Skin of body (tissue), 2 donors: ENCODE results near the gene GIT1. TPM values are rescaled to one million over a fixed set of nuclear protein-coding genes. Genes with fewer than 3 reads are reported as not detected.
"Not testable (repeated sequence)": the region's sequence is repeated elsewhere in the genome, so short reads cannot be mapped to it uniquely, and the experiment has no call there.

Experiments
- DNase-seq: peaks from one replicate; lab custom pipeline; 2025; lab: John Stamatoyannopoulos, UW
- total RNA-seq: library from RNA; depleted of rRNA; stranded (reverse); fragments of >200 nt; gene quantifications from one replicate; pipeline ENCODE4 v1.2.3, GENCODE V29; 2014

The GIT1 gene
- total RNA-seq, 1 donor from 2014 or later: 13.3 TPM

DNA sequence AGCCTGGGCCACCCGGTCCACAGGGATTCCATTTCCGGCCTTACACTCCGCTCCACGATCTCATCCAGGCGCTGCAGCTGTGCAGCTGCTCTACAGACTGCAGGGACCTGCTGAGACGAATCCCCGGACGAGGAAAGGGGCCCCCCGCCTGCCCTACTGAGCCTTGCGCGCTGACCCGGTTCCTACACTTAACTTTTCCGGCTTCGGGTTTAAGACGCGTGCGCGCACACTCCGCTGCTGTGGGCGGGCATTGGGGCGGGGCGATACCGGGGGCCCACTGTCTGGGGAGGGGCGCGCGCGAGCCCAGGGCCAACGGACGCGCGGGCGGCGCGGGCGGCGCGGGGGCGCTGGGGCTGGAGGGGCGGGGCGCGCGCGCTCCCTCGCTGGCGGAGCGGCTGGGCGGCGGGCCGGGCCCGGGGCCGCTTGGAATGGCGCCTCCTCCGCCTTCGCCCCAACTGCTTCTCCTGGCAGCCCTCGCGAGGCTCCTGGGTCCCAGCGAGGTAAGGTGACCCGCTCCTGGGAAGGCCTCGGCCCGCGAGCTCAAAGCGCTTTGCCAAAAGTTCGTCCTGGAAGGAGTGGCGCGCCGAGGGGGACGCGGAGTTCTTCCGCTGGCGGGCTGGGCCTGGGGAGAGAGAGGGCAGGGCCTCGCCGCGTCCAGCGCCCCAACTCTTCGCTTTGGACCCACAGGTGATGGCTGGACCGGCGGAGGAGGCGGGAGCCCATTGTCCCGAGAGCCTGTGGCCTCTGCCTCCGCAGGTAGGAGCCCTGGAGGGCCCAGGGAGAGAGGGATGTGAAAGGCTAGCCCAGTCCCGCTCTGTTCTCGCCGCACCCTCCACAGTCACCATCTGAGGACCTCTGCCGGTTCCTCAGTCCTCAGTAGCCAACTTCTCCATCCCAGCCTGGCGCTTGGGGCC, 20.9 kb downstream of the GIT1 start, which contains the start of gene TP53I13:
TSS of gene TP53I13 (plus strand) at position 371 of the 914 bp plus-strand sequence. CDS start at position 429, 58 bp downstream.
- peak; percentile 62 for DNase-seq

DNA sequence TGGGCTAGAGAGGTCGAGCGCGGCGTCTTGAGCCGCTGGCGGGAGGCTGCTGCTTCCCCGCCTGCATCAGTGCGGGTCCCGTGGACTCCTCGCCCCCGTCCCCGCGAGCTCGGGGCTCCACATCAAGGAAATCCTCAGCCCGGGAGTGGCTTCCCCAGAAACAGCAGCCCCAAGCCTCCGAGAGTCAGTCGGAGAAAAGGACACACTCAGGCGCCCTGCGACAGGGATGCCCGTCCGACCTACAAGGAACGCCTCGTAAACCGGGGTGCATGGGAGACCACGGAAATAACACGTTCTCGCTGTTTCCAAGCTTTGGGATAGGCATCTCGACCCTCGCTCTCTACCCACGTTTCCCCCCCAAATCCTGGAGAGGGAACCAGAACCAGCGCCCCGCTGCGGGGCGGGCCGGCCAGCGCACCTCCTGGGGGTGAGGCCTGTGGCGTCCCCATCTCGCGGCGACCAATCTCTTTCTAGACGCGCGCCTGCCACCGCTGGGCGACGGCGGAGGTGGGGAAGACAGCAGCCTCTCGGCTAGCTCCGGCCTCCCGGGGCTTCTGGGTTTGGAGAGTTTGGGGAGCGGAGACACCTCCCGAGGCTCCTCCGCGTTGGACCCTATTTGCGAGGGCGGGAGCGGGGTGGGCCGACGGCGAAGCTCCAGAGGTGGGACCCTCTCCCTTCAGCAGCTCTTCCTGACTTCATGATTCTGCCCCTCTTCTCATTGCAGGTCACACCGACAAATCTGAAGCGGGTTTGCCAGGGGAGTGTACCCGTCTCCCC, 21.7 kb downstream of the GIT1 start:
- no peak for DNase-seq

GRCh38 chr17:29567304-29567553, 22.2 kb downstream of the GIT1 start:
- no peak for DNase-seq

DNA sequence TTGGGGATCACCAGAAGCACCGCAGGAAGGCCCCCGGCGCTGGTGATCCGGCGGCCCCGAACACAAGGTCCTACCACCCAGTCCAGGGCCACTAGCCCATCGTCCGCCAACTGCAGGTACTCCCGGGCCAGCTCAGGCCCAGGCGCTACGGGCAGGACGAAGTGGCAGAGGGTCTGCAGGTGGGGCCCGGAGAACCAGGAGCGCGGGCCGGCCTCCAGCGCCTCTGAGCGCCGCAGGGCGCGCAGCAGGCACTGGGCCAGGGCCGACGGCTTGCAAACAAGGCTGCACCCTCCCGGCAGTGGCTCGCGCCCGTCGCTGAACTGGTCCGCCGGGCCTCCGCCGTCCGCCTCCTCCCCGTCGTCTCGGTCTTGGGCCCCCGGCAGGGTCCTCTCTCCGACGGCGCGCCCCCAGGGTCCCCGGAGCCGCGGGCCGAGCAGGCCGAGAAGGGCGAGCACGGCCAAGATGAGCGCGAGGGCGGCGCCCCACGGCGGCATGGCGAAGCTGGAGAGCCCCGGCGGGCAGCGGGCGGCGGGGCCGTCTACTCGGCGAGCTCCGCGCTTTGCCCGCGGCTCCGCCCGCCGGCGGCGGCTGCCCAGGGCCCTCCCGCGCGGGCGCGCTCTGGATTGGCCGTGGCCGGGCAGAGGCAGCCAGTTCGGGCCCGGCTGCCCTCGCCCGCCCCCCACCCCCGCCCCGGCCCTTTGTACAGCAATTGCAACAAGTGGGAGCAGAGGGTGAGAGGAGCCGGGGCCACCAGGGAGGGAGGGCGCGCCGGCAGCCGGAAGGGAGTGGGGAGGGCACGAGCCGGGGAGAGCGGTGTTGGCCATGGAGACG, 22.8 kb downstream of the GIT1 start, which contains the start of gene ABHD15:
TSS of gene ABHD15 (minus strand) at position 565 of the 831 bp plus-strand sequence. CDS start at position 494, 71 bp downstream.
- DNase-seq: no peak

DNA sequence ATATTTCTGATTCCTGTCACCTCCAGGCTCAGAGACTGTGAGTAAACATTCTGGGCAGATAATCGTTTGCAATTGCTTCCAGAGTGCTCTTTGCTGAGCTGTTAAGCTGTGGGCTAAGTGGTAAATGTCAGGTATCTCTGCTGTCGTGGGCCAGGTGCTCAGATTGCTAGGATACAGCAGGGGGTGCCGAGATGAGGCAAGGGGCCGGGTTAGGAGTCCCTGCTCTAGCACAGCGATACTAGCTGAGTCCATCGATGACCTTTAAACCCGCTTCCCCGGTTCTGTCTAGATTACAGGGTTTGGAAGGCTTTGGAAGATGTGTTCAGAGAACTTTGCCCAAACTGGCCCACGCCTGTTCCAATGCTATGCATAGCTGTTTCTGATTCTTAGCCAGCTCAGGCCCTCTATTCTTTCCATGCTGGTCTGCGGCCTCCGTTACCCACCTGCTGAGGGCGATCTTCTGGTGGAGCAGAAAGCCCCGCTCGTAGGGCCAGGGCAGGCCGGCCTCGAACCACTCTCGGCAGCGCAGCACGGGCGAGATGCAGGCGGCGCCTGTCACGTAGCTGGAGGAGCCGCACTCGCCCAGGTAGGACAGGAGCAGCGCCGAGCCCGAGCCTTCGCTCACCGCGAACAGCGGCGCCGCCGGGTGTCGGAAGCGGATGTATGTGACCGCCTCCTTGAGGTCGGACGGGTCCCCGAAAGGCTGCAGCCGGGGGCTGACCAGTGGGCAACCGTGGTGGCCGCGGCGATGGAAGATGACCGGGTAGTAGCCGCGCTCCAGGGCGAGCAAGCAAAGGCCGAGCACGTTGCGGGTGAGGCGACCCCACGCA, 23.6 kb downstream of the GIT1 start:
- no peak for DNase-seq

GRCh38 chr17:29563816-29564215, 25.6 kb downstream of the GIT1 start:
- no peak for DNase-seq

DNA sequence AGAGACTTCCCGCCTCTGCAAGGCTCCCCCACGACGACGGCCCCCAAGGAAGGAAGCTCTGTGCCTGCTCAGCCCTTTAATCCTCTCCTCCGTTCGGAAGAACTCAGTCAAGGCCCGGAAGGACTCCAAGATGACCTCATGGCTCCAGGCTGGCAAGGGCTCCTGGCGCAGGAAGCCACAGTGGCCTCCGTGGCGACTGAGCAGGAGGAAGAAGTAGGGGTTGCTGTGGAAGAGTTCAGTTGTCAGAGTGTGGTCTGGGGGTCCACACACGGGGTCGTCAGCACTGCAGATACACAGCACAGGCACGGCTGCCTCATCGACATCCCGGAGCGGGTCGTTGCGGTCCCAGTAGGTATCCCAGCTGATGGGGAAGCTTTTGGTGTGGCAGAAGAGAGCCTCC, 26.8 kb downstream of the GIT1 start:
- DNase-seq: no peak

- no peak for DNase-seq
These were observed 27.6 kb downstream of the GIT1 start for GRCh38 chr17:29561554-29562517.

- DNase-seq: no peak
These were observed 29.1 kb downstream of the GIT1 start for GRCh38 chr17:29560316-29560715.

DNA sequence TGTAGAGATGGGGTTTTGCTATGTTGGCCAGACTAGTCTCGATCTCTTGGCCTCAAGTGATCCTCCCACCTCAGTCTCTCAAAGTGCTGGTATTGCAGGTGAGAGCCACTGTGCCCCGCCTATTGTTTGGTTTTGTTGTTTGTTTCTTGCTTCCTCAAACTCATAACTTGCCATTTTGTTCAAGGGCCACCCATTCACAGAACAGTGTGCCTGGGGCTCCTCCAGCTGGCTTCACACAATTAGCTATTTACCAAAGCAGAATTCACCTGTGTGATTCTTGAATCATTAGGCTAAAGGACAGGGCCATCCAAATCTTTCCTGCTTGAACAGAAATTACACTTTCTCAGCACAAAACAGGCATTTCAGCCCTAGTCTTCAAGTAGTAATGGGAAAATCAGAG, 29.8 kb downstream of the GIT1 start:
- DNase-seq: no peak

GRCh38 chr17:29558139-29558538, 31.3 kb downstream of the GIT1 start:
- DNase-seq: not testable (repeated sequence)

DNA sequence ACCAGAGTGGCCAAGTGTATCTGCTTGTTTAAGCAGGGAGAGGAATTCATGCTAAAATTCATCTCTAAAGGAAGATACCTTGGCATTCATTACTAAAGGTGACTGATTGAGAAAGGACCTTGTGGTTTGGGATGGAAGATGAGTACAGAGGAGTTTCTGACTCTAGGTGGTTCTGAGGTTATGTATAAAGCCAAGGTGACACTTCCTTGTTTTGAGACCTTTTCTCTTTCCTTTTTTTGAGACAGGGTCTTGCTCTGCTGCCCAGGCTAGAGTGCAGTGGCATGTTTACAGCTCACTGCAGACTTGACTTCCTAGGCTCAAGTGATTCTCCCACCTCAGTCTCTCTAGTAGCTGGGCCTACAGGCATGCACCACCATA, 31.7 kb downstream of the GIT1 start:
- no peak for DNase-seq

DNA sequence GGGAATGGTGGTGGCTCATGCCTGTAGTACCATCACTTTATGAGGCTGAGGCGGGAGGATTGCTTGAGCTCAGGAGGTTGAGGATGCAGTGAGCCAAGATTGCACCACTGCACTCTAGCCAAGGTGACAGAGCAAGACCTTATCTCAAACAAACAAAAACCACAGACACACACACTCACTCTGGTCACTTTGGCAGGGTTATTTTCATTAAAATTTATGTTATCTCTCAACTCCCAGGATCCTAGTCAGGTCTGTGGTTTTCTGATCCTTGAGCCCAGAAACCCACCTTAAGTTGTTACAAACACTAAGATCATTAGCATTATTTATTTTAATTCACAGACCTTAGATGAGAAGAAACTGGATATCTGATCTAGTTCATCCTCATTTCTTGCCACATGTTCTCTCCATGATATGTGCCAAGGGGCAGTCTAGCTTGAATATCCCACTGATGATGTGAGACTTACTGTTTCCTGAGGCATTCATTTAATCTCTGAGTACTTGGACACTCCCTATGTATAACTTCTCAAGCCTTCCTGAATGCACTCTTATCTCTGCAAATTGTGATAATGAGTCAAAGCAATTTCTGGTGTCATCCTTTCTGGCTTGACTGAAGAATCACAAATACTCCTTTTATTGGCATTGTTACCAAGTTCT, 32.2 kb downstream of the GIT1 start:
- DNase-seq: no peak

DNA sequence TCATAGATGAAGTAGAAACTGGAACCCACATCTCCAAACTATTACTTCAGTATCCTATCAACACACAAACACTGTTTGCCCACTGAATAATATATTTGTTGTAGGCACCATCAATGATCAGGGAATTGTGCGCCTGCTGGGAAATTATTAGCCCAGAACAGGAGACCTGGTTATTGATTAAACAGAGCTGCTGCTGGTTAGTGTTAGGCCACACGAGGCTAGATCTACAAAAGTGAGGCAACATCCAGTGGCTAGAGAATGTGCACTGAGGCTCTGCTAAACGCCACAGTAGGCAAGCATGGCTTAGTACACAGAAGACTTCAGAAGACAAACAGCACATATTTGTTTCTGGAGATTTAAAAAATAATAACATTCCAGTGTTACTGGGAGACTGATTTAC, 33.6 kb downstream of the GIT1 start:
- no peak for DNase-seq

GRCh38 chr17:29549177-29549923, 40.1 kb downstream of the GIT1 start:
- DNase-seq: no peak

GRCh38 chr17:29546830-29547229, 42.6 kb downstream of the GIT1 start:
- DNase-seq: no peak

- DNase-seq: no peak
These were observed 43.4 kb downstream of the GIT1 start for GRCh38 chr17:29546085-29546484.

DNA sequence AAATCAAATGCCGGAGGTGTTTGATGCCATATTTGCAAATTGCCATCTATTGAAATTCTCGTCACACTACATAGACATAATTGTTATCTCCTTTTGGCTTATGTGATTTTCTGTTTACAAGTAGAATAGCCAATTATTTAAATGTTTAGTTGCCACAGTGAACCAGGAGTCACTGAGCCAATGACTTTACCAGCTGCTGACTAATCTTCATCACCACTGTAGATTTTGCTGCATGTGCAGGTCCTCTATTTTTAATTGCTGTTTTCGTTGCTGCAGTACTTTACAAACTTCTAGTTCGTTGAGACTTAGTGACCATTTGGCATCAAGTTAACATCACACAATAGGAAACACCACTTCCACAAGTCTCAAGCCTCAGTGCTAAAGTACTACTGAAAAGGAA, 45.4 kb downstream of the GIT1 start:
- DNase-seq: no peak
